Activated T-cell treated with anti-CD3 and anti-CD28 coated beads, Interleukin-2, amount 50 U/mL, for 24 hours (primary cell): ENCODE results near the gene TBC1D3B.
"Not testable (repeated sequence)": the region's sequence is repeated elsewhere in the genome, so short reads cannot be mapped to it uniquely, and the experiment has no call there.

Experiments
- DNase-seq: peaks from one replicate; pipeline ENCODE4 v3.0.0-alpha.2; 2020
- H3K27ac Mint-ChIP-seq: 2 replicates; pipeline ENCODE4 v1.8.0; 2020; ENCODE audit warnings: mild to moderate bottlenecking, mixed read lengths
- H3K27me3 Mint-ChIP-seq: 2 replicates; pipeline ENCODE4 v1.8.0; 2020; ENCODE audit warnings: mixed read lengths
- H3K36me3 Mint-ChIP-seq: 2 replicates; pipeline ENCODE4 v1.8.0; 2020; ENCODE audit warnings: low read depth, mixed read lengths
- H3K4me1 Mint-ChIP-seq: 2 replicates; pipeline ENCODE4 v1.8.0; 2020; ENCODE audit warnings: low read depth, mixed read lengths
- H3K4me3 Mint-ChIP-seq: 2 replicates; pipeline ENCODE4 v1.8.0; 2020; ENCODE audit warnings: mild to moderate bottlenecking, moderate library complexity, mixed read lengths
- H3K9me3 Mint-ChIP-seq: 2 replicates; pipeline ENCODE4 v1.8.0; 2020; ENCODE audit warnings: mixed read lengths

The TBC1D3B gene

GRCh38 chr17:36176536-36176935 lies at the start of gene TBC1D3B:
Gene TBC1D3B, minus strand, starts transcription at chr17:36176636. Its CDS starts 1,586 bp downstream, at chr17:36175050.
- H3K27me3 Mint-ChIP-seq, H3K27ac Mint-ChIP-seq, H3K4me1 Mint-ChIP-seq: not testable (repeated sequence)

DNA sequence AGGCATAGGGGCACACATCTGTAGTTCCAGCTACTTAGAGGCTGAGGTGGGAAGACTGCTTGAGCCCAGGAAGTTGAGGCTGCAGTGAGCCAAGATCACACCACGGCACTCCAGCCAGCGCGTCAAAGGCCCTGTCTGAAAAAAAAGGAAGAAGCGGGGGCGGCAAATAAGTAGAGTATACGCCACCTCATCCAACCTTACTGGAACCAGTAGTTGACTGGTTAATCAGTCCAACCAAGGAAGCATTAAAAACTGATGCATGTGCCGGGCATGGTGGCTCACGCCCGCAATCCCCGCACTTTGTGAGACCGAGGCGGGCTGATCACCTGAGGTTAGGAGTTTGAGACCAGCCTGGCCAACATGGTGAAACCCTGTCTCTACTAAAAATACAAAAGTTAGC lies 46.5 kb upstream of the TBC1D3B start:
- H3K27ac Mint-ChIP-seq, H3K36me3 Mint-ChIP-seq, DNase-seq, H3K9me3 Mint-ChIP-seq, H3K4me1 Mint-ChIP-seq, H3K4me3 Mint-ChIP-seq: not testable (repeated sequence)
- peaks cover 14% of the 10 kb centered on the region for H3K27me3 Mint-ChIP-seq

More at GRCh38 chr17:36176536-36176935, at the start of gene TBC1D3B:
- not testable (repeated sequence) for H3K4me3 Mint-ChIP-seq, H3K9me3 Mint-ChIP-seq, DNase-seq, H3K36me3 Mint-ChIP-seq

- not testable (repeated sequence) for DNase-seq, H3K4me1 Mint-ChIP-seq, H3K36me3 Mint-ChIP-seq, H3K27ac Mint-ChIP-seq, H3K4me3 Mint-ChIP-seq
- peaks cover 12% of the 10 kb centered on the region for H3K9me3 Mint-ChIP-seq
- peaks cover 18% of the 10 kb centered on the region for H3K27me3 Mint-ChIP-seq
Measured at GRCh38 chr17:36221581-36222100, 45.2 kb upstream of the TBC1D3B start.

- not testable (repeated sequence) for H3K27ac Mint-ChIP-seq, H3K4me1 Mint-ChIP-seq, H3K36me3 Mint-ChIP-seq, H3K4me3 Mint-ChIP-seq, DNase-seq
- Mint-ChIP-seq H3K9me3 (peaks cover 12% of the 10 kb centered on the region), H3K27me3 (peaks cover 18% of the 10 kb centered on the region)
Measured at GRCh38 chr17:36220737-36221580, 44.5 kb upstream of the TBC1D3B start.

- not testable (repeated sequence) for H3K4me3 Mint-ChIP-seq, H3K4me1 Mint-ChIP-seq, DNase-seq, H3K27ac Mint-ChIP-seq, H3K36me3 Mint-ChIP-seq
- Mint-ChIP-seq H3K27me3 (peaks cover 18% of the 10 kb centered on the region), H3K9me3 (peaks cover 12% of the 10 kb centered on the region)
Measured at GRCh38 chr17:36219556-36219955, 43.1 kb upstream of the TBC1D3B start.

GRCh38 chr17:36215406-36216308 lies 39.2 kb upstream of the TBC1D3B start:
- not testable (repeated sequence) for H3K4me1 Mint-ChIP-seq, H3K4me3 Mint-ChIP-seq, H3K36me3 Mint-ChIP-seq, DNase-seq, H3K27ac Mint-ChIP-seq
- Mint-ChIP-seq H3K9me3 (peaks cover 12% of the 10 kb centered on the region), H3K27me3 (peaks cover 34% of the 10 kb centered on the region)

DNA sequence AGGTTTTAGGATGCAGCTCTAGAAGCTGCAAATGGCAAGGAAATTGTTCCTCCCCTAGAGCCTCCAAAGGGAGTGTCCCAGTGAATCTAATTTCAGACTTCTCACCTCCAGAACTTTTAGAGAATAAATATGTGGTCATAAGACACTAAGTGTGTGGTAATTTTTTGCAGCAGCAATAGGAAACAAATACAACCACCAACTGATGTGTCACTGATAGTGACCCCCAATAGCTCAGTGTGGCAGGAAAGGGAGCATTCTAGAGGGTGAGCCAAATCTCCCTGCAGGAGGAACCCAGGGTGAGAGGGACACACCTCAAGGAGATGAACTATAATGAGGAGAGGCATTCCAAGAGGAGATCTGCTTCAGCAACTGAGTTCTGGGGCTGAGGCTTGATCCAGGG lies 38.5 kb upstream of the TBC1D3B start:
- Mint-ChIP-seq H3K9me3 (peaks cover 12% of the 10 kb centered on the region), H3K4me3 (no peak overlapping the region), H3K4me1 (peaks cover 4% of the 10 kb centered on the region), H3K36me3 (no peaks in the 10 kb centered on the region), H3K27me3 (peaks cover 35% of the 10 kb centered on the region), H3K27ac (no peak overlapping the region)
- no peak for DNase-seq

DNA sequence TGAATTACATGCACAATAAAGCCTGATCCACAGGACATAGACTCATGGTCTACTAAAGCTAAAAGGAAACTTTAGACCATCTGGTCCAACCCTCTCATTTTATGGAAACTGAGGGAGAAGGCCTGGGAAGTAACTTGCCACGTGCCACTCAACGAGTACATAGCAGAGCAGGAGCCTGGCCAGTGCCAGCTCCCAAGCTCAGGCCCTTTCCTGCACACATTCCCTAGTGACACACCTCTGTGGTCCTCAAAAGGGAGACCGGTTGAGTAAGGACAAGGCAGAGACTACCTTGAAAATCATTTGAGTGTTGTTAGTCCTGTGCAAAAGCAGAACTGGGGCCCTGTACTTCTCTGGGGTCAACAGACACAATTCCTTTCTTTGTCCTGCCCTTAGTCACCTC lies 37.3 kb upstream of the TBC1D3B start:
- peaks cover 7% of the 10 kb centered on the region for H3K9me3 Mint-ChIP-seq
- DNase-seq: no peak
- H3K4me3 Mint-ChIP-seq: no peak overlapping the region
- H3K4me1 Mint-ChIP-seq: peaks cover 4% of the 10 kb centered on the region
- H3K27me3 Mint-ChIP-seq: peaks cover 28% of the 10 kb centered on the region
- H3K27ac Mint-ChIP-seq: no peak overlapping the region
- H3K36me3 Mint-ChIP-seq: no peaks in the 10 kb centered on the region

DNA sequence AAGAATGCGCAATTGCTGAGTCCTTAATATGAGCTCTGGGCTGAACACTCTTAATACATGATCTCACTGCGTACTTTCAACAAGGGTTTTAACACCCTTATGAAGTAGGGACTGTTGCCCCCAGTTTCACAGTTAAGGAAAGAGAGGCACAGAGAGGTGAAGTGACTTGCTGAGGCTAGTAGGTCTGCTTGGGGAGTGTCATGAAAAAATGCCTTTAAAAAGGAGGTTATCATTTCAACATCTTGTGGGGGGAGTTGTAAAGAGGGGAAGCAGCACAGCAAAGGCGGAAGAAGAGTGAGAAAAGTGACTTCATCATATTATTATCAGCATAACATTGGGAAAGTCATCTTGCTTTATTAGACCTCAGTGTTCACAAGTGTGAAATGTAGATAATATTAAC lies 36.5 kb upstream of the TBC1D3B start:
- Mint-ChIP-seq H3K4me1 (peaks cover 4% of the 10 kb centered on the region), H3K27ac (no peak overlapping the region)

GRCh38 chr17:36212272-36212605 lies 35.8 kb upstream of the TBC1D3B start:
- no peak for DNase-seq
- no peaks in the 10 kb centered on the region for H3K36me3 Mint-ChIP-seq
- H3K27me3 Mint-ChIP-seq: peaks cover 17% of the 10 kb centered on the region
- peaks cover 4% of the 10 kb centered on the region for H3K4me1 Mint-ChIP-seq
- no peaks in the 10 kb centered on the region for H3K9me3 Mint-ChIP-seq
- H3K27ac Mint-ChIP-seq: no peak overlapping the region
- H3K4me3 Mint-ChIP-seq: peak overlapping the region; percentile 38

More for the DNA sequence above, 36.5 kb upstream of the TBC1D3B start:
- peaks cover 21% of the 10 kb centered on the region for H3K27me3 Mint-ChIP-seq
- H3K4me3 Mint-ChIP-seq: no peak overlapping the region
- no peaks in the 10 kb centered on the region for H3K36me3 Mint-ChIP-seq
- H3K9me3 Mint-ChIP-seq: peaks cover 3% of the 10 kb centered on the region
- DNase-seq: no peak

DNA sequence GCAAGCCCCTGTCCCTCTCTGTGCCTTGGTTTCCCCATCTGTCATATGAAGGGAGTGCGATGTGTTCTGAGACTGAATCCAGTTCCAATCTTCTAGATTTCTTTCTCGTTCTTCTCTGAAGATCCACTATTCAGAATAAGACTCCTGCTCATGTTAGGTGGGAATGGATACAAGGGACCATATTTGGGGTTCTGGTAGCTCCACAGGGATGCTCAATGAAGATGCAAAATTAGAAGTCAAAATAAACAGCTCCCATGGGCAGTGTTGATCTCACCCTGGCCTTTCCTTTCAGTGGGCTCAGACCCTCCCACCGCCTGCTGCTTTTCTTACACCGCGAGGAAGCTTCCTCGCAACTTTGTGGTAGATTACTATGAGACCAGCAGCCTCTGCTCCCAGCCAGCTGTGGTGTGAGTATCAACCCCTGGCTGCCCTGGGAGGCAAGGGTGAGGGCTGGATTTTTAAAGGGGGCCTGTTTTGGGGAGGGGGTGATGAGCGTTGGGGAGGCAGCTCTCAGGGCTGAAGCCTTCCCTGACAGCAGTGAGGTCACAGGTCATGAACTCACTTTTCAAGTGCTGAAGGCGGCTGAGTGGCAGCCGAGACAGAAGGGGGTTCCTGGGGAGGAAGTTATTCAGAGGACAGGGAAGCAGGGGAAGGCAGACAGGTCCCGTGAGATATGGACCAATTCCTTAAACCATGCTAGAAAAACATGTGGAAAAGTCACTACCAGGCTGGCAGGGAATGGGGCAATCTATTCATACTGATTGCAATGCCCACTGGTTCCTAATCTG lies 35.2 kb upstream of the TBC1D3B start:
- H3K9me3 Mint-ChIP-seq, H3K4me1 Mint-ChIP-seq, DNase-seq, H3K36me3 Mint-ChIP-seq: not testable (repeated sequence)
- Mint-ChIP-seq H3K4me3 (peak overlapping the region; percentile 57), H3K27ac (peak overlapping the region; percentile 72), H3K27me3 (peaks cover 17% of the 10 kb centered on the region)

DNA sequence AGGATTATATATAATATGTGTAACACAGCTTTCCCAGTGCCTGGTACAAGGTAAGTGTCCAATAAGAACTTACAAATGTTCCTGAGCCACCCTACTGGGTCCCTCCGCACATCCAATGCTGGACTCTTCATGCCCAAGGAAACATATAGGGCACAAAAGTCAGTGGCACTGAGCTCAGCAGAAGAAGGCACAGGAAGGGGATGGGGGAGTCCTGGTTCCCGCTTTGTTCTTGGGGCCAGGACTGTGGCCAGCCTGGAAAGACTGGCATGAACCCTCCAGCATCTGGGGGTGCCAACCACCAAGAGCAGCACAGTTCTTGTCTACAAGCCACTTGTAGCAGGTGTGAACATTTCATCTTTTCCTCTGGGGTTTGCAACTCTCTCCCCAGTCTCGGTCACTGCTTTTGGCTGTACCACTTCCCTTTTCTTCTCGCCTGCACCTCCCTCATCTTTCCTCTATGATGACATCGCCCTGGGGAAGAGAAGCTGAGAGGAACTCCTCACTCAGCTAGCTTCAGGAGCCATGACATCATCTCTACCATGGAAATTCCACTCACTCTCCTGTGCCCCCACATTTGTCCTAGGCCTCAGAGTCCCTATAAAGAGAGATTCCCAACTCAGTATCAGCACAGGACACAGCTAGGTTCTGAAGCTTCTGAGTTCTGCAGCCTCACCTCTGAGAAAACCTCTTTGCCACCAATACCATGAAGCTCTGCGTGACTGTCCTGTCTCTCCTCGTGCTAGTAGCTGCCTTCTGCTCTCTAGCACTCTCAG lies 34.2 kb upstream of the TBC1D3B start, which contains the start of gene CCL4L2:
Gene CCL4L2, plus strand, starts transcription at position 625 of the 773 bp plus-strand sequence.
- not testable (repeated sequence) for H3K9me3 Mint-ChIP-seq, DNase-seq, H3K36me3 Mint-ChIP-seq
- peaks cover 15% of the 10 kb centered on the region for H3K4me1 Mint-ChIP-seq
- peak within 1 kb of the TSS; percentile 73 for H3K27ac Mint-ChIP-seq
- peaks cover 20% of the 10 kb centered on the region for H3K27me3 Mint-ChIP-seq
- peak within 1 kb of the TSS; percentile 57 for H3K4me3 Mint-ChIP-seq

DNA sequence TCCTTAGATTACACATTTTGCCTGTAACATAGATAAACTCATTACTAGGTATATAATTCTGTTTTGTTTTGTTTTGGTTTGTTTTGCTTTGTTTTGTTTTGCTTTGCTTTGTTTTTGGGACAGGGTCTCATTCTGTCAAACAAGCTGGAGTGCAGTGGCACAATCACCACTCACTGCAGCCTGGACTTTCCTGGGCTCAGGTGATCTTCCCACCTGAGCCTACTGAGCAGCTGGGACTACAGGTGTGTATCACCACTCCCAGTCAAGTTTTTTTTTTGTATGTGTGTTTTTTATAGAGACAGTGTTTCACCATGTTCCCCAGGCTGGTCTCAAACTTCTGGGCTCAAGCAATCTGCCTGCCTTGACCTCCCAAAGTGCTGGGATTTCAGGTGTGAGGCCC lies 33.1 kb upstream of the TBC1D3B start:
- peaks cover 20% of the 10 kb centered on the region for H3K27me3 Mint-ChIP-seq
- H3K4me1 Mint-ChIP-seq: peaks cover 15% of the 10 kb centered on the region
- H3K27ac Mint-ChIP-seq: no peak overlapping the region
- no peaks in the 10 kb centered on the region for H3K36me3 Mint-ChIP-seq
- H3K9me3 Mint-ChIP-seq: no peaks in the 10 kb centered on the region
- no peak overlapping the region for H3K4me3 Mint-ChIP-seq
- DNase-seq: no peak
